ENCODE measurements around the gene RPRD1A.

GRCh38 chr18:35949903-35950627, 117.3 kb downstream of the RPRD1A start:
- TF ChIP-seq GATA2 (IDR thresholded peaks at IDR 0.05; ENCODE audit: low read depth, low read length) (no peak), GATA3 (IDR thresholded peaks at IDR 0.05; ENCODE audit: low read depth, low read length) (no peak)

Data from SH-SY5Y (cell line).